Lung microvascular endothelial cell (primary cell): ENCODE measurements around the gene DGKQ. TPM values are rescaled to one million over a fixed set of nuclear protein-coding genes. Genes with fewer than 3 reads are reported as not detected.

Source experiments
- DNase-seq, 2 donors: peaks; one replicate each; pipeline versions ENCODE4 v3.0.0 to v3.0.0-alpha.2; 2010; ENCODE audit warnings: low read depth in 2 of 2
- total RNA-seq: library from RNA; depleted of rRNA; stranded (reverse); fragments of >200 nt; gene quantifications from 2 replicates; pipeline ENCODE4 v1.2.1, GENCODE V29; 2014

Gene DGKQ, protein sequence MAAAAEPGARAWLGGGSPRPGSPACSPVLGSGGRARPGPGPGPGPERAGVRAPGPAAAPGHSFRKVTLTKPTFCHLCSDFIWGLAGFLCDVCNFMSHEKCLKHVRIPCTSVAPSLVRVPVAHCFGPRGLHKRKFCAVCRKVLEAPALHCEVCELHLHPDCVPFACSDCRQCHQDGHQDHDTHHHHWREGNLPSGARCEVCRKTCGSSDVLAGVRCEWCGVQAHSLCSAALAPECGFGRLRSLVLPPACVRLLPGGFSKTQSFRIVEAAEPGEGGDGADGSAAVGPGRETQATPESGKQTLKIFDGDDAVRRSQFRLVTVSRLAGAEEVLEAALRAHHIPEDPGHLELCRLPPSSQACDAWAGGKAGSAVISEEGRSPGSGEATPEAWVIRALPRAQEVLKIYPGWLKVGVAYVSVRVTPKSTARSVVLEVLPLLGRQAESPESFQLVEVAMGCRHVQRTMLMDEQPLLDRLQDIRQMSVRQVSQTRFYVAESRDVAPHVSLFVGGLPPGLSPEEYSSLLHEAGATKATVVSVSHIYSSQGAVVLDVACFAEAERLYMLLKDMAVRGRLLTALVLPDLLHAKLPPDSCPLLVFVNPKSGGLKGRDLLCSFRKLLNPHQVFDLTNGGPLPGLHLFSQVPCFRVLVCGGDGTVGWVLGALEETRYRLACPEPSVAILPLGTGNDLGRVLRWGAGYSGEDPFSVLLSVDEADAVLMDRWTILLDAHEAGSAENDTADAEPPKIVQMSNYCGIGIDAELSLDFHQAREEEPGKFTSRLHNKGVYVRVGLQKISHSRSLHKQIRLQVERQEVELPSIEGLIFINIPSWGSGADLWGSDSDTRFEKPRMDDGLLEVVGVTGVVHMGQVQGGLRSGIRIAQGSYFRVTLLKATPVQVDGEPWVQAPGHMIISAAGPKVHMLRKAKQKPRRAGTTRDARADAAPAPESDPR
- 11.1 and 18.3 TPM in 2 replicates for total RNA-seq

DNA sequence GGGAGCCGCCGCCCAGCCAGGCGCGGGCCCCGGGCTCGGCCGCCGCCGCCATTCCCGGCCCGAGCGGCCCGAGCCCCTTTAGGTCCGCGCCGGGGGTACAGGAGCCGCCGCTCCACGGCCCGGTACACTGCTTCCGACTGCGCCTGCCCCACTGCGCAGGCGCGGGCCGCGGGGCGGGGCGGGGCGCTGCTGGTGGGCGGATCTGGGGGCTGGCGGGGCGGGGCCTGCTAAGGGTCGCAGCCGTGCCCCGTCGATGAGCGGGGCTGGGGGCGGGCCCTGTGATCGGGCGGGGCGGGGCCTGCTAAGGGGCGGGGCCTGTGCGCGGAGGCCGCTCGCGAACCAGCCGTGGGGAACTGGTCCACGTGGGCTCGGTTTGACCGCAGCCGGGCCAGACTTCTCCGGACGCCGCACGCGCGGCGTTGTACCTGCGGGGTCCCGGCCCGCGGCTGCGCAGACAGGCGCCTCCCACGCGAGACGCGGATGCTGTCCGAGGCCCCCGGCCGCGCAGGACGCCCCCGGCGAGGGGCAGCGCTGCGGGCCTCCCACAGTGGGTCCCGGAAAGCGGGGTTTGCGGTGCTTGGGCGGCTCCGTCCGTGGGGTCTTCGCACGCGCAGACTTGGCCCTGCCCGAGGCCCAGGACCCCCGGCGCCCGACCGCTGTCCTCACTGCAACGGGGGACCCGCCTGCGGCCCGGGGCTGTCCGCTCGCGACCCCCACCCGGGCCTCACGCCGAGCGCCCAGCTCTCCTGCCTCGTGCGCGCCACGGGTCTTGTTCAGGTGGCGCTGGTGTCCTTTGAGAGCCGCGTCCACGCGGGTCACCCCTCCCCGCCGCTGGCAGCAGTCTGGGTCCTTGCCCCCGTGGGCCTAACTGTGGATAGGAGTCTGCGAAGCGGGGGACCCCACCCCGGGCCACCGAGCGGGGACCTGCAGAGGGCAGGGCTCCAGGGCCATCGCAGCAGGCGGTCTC lies at the start of gene DGKQ:
Gene DGKQ (minus strand): TSS at position 139 of the 967 bp plus-strand sequence. CDS start 87 bp downstream, at position 52.
- DNase-seq: peak; percentile 88 to 92

GRCh38 chr4:1022739-1023066 lies 49.3 kb upstream of the DGKQ start:
- no peak for DNase-seq

GRCh38 chr4:1022051-1022738 lies 48.8 kb upstream of the DGKQ start:
- DNase-seq: no peak

- no peak for DNase-seq
Observed at GRCh38 chr4:1021386-1022050, 48.1 kb upstream of the DGKQ start.

GRCh38 chr4:1019729-1020470 lies 46.5 kb upstream of the DGKQ start:
- DNase-seq: no peak

DNA sequence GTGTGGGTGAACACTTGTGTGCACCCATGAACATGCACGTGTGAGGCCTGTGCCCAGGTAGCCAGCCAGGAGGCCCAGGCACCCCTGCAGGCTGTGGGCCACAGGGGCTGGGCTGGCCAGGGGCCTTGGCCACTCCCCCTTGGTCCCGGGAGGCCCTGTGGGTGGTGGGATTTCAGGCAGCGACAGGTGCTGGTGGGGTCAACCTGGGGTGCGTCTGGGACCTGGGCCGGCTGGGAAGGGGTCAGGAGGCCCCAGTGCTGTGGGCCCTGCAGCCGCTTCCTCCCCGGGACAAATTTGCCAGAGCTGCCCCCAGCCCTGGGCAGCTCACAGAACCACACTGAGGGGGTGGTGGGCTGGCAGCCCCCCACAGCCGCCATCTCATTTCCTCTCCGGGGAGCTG lies 46.0 kb upstream of the DGKQ start:
- no peak for DNase-seq

GRCh38 chr4:1018147-1019020 lies 45.0 kb upstream of the DGKQ start:
- no peak for DNase-seq

GRCh38 chr4:1017706-1018105 lies 44.3 kb upstream of the DGKQ start:
- no peak for DNase-seq

DNA sequence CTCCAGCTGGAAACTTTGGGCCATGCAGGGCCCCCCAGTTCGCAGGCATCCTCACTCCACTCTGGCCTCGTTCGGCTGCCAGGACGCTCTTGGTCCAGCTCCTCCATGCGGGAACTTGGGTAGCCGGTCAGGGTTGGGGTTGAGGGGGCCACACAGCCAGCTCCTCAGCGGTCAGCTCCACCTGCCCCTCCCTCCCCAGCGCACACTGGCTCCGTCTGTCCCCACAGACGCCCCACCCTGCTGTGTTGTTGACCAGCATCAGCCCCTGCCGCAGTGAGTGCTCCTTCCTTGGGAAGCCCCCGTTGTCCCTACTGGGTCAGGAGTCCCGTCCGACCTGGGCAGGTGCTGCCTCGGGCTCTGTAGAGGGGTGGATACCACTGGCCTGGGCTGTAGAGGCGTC lies 43.8 kb upstream of the DGKQ start:
- no peak for DNase-seq

- DNase-seq: no peak
Observed at GRCh38 chr4:1015746-1016145, 42.4 kb upstream of the DGKQ start.

DNA sequence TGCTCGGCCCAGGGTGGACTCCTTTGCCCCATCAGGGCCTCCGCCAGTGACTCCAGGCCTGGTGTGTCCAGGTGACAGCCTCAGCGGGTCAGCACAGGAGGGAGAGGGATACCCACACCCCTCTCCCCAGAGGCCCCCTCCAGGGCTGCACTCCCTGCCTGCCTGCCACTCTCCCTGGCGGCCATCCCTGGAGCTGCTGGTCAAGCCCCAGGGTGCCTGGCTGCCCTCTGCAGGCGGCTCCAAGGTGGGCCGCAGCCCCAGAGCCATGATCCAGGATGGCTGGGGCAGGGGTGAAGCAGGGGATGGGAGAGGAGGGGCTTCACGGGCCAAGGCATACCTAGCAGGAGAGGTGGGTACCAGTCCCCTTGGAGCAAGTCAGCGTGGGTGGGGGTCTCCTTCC lies 41.8 kb upstream of the DGKQ start:
- DNase-seq: no peak

DNA sequence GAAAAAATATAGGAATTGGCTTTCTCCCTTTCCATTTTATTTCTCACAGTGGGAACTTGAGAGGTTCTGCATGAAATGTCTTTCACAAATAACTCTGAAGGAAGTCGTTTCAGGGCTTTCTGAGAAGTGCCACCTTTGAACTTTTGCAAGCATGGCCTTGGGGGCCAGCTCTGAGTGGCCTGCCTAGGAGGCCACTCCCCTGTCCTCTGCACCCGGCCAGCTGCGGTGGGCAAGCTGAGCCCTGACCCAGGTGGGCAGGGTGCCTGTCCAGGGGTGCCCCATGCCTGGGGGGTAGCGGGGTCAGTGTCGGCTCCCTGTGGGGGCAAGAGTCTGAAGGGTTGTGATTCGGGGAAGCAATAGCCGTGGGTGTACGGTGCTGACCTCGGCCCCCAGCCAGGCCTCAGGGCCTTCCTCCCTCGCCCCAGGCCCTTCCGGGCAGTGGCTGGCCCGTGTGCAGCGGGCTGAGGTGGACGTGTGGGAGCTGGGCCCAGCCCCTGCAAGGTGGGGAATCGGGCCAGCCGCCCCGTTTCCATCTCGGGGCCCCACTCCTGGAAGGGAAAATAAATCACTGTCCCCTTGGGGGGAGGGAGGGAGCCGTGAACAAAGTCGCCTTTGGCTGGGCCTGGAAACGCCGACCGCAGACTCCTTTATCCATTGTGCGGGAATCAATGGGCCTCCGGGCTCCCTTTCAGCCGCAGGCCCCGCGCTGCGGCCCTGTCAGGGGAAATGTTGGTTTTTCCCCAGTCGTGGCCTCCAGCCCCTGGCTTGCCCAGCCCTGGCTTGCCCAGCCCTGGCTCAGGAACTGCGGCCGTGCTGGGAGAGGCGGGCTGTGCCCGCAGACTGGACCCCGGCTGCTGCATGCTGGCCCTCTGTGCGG lies 41.2 kb upstream of the DGKQ start:
- DNase-seq: no peak

DNA sequence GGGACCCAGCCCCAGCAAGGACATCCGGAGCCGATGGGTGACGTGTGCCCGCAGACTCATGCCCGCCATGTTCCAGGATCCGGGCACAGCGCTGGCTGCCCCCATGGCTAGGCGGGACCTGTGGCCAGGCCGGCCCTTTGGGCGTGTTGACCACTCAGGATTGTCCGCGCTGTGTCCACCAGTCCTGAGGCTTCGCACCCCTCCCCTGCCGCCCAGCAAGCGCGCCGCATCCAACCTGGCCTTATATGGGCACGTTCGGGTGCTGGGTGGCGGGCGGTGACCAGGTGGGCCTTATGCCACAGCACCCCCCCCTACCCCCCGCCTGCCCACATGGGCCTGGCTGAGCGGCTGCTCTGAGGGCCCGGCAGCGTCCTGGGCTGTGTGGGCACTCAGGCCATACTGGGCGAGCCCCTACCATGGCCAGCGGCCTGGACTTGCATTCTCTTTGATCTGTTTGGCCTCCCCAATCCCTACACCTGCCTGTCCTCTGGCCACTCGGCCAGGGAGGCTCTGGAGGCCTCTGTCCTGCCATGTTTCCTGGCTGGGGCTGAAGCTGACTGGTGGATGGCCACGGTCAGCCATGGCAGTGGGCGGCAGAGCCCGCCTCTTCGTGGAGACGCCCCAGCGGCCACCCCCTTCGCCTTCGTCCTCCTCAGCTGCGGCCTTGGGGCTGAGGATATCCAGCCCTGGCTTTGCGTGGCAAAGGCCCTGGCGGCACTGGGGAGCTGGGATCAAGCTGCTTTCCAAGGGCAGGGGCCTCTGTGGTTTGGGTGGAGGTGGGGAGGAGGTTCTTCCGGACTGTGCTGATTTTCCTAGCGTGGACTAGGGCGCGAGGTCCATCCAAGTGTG lies 40.1 kb upstream of the DGKQ start:
- no peak for DNase-seq

DNA sequence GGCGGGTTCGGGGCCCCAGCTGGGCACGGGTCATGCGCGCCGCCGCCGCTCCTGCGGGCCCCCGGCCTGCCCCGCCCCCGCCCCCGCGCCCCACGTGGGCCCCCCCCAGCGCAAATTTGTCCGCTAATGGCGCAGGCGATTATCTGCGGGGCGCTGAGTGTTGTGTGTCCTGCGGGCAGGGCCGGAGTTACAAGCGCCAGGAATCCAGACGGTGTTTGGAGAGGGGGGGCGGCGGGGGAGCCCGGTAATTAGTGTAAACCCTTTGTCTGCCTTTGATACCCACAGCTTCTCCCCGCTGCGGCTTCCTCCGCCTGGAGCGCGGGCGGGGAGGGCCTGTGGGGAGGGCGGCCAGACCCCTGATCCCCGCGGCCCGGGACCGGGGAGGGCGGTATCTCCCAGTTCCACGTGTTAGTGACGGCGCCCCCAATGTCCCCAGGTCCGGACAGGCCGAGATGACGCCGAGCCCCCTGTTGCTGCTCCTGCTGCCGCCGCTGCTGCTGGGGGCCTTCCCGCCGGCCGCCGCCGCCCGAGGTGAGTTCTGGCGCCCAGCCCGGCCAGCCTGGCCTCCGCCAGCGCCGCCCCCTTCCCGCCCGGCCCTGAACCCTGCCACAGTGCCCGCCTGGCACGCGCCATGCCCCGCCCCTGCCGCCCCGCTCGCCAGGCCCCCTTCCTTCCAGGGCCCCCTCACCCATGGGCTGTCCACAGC lies 38.8 kb upstream of the DGKQ start:
- DNase-seq: peak; percentile 30 to 66

DNA sequence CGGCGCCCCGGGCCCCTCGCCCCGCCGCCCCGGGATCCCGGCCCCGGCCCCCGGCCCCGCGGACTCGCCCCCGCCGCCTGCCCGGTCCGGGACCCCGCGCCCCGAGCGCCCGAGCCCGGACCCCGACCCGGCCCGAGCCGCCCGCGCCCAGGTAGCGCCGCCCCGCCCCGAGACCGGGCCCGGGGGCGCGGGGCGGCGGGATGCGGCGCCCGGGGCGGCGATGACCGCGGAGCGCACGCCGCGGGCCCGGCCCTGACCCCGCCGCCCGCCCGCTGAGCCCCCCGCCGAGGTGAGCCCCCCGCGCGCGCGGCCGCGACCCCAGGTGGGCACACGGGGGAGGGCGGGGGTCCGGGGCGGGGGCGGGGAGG lies 38.3 kb upstream of the DGKQ start:
- no peak for DNase-seq

- DNase-seq: peak; percentile 86 to 93
Observed at GRCh38 chr4:1011022-1011665, 37.8 kb upstream of the DGKQ start, which contains the start of gene FGFRL1. TSS of gene FGFRL1 (plus strand) at chr4:1011626. CDS start at chr4:1012486, 860 bp downstream.
